A549 (cell line): ENCODE results near the gene GPRC5D.

Experiments used
- CHD4 ChIP-seq: fragments of 200-600 bp; sonication (generic); IDR thresholded peaks from 2 replicates; pipeline ENCODE4 v1.6.1; 2016; ENCODE audit warnings: antibody characterized with exemption, mild to moderate bottlenecking, borderline replicate concordance
- EP300 ChIP-seq, 2 experiments: fragments of >200 bp; sonication (Bioruptor Twin); formaldehyde crosslinking; IDR thresholded peaks; 2 replicates in 1 of 2; 3 replicates in 1 of 2; pipeline ENCODE4 v1.6.1; 2016 to 2017
- MYC ChIP-seq: IDR thresholded peaks from 2 replicates; pipeline ENCODE4 v1.6.1; 2012; ENCODE audit warnings: mild to moderate bottlenecking, inconsistent platforms, low read length, improper control_type of control experiment, borderline replicate concordance

DNA sequence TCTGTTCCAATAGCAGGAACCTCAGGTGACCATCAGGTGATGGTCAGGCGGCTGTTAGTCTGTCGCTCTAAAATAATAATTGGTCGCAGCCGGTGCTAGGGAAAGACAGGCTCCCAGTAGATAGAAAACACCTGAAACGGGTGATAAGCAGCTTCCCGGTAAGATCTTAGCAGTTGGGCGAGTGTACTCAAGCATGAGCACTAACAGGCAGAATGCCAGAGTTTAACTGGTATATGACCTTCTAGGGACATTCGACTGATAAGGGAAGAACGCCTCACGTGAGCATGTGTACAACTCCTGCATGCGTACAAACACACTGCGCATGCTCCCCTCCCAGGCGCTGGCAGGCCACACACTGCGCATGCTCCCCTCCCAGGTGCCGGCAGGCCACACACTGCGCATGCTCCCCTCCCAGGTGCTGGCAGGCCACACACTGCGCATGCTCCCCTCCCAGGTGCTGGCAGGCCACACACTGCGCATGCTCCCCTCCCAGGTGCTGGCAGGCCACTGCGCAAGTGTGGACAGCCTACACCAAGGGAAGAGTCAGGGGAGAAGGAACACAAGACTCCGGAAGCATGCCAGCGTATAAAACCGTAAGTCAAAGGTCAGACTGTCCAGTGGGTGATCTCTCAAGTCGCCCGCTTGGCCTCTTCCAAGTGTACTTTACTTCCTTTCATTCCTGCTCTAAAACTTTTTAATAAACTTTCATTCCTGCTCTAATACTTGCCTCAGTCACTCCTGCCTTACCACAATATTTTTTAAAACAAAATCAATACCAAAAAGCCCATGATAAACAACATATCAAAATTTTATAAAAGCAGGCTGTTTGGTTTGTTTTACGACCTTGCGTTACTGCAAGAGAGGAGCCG lies 24.5 kb downstream of the GPRC5D start:
- TF ChIP-seq CHD4 (no peak), MYC (no peak), EP300 (IDR thresholded peaks at IDR 0.05) (no peak)
